ENCODE measurements around the gene ATG2A. TPM values are rescaled to one million over a fixed set of nuclear protein-coding genes. Genes with fewer than 3 reads are reported as not detected.
"Not testable (repeated sequence)": the region's sequence is repeated elsewhere in the genome, so short reads cannot be mapped to it uniquely, and the experiment has no call there.

Gene ATG2A
- total RNA-seq, 1 donor from 2014 or later = 11.5 TPM

- ATAC-seq (ENCODE audit: poor library complexity) (no peak), DNase-seq (no peak)
- intact Hi-C loops (cut with DNase I) = no loop called here
These were observed 65.1 kb downstream of the ATG2A start for GRCh38 chr11:64851831-64852351.

- no peak for ATAC-seq (ENCODE audit: poor library complexity)
- intact Hi-C loops (cut with DNase I) = no loop called here
- DNase-seq = no peak
These were observed 65.9 kb downstream of the ATG2A start for GRCh38 chr11:64850979-64851567.

- peak; percentile 73 for DNase-seq
- intact Hi-C loops (cut with DNase I) = loop anchor here (10.0 kb wide), 2 partner anchors 165 to 265 kb away; partner anchors contain the start of genes ARL2, TM7SF2 and ZNHIT2
- peak; percentile 25 for ATAC-seq (ENCODE audit: poor library complexity)
These were observed 67.2 kb downstream of the ATG2A start for GRCh38 chr11:64849598-64850356.

GRCh38 chr11:64848826-64849597 lies 68.0 kb downstream of the ATG2A start:
- intact Hi-C loops (cut with DNase I) = loop anchor here (10.0 kb wide), 2 partner anchors 166 to 266 kb away; partner anchors contain the start of genes ARL2, TM7SF2 and ZNHIT2
- ATAC-seq (ENCODE audit: poor library complexity) (no peak), DNase-seq (no peak)

GRCh38 chr11:64848214-64848825 lies 68.7 kb downstream of the ATG2A start:
- DNase-seq = no peak
- no peak for ATAC-seq (ENCODE audit: poor library complexity)
- intact Hi-C loops (cut with DNase I) = loop anchor here (10.0 kb wide), 2 partner anchors 166 to 266 kb away; partner anchors contain the start of genes ARL2, TM7SF2 and ZNHIT2

- DNase-seq (peak; percentile 94), ATAC-seq (ENCODE audit: poor library complexity) (peak; percentile 92)
- intact Hi-C loops (cut with DNase I) = loop anchor here (1.0 to 10.0 kb wide), 3 partner anchors 47 to 268 kb away; partner anchors contain the start of genes ARL2, TM7SF2 and ZNHIT2
These were observed 69.9 kb downstream of the ATG2A start for GRCh38 chr11:64846998-64847666.

- intact Hi-C loops (cut with DNase I) = loop anchor here (10.0 kb wide), 2 partner anchors 169 to 269 kb away; partner anchors contain the start of genes ARL2, TM7SF2 and ZNHIT2
- DNase-seq; ATAC-seq (ENCODE audit: poor library complexity): not testable (repeated sequence)
These were observed 71.3 kb downstream of the ATG2A start for GRCh38 chr11:64845776-64846129.

GRCh38 chr11:64845129-64845775 lies 71.8 kb downstream of the ATG2A start:
- intact Hi-C loops (cut with DNase I) = loop anchor here (10.0 kb wide), 2 partner anchors 170 to 270 kb away; partner anchors contain the start of genes ARL2, TM7SF2 and ZNHIT2
- no peak for ATAC-seq (ENCODE audit: poor library complexity)
- DNase-seq = no peak

Small RNA genes lying within 50 kb of the gene (microRNA-seq; reads per million reads assigned to microRNA genes)
- gene MIR6749 = not detected
- not detected for gene MIR6750

Other genes starting within 250 kb of the ATG2A start
- gene NRXN2, start 194.0 kb downstream of the ATG2A start, total RNA-seq = 0.86 TPM
- 38.4 TPM for gene RASGRP2, start 173.1 kb downstream of the ATG2A start, total RNA-seq
- gene PYGM, start 157.2 kb downstream of the ATG2A start, total RNA-seq = 183 TPM
- gene SF1, start 138.7 kb downstream of the ATG2A start, total RNA-seq = 182 TPM
- gene MAP4K2, start 114.0 kb downstream of the ATG2A start, total RNA-seq = 7.7 TPM
- 8.6 TPM for gene MEN1, start 106.7 kb downstream of the ATG2A start, total RNA-seq
- gene CDC42BPG, start 72.6 kb downstream of the ATG2A start, total RNA-seq = 0.35 TPM
- 47.4 TPM for gene EHD1, start 38.6 kb downstream of the ATG2A start, total RNA-seq
- gene PPP2R5B, start 7.5 kb upstream of the ATG2A start, total RNA-seq = 20.6 TPM
- not detected for gene GPHA2, start 18.7 kb upstream of the ATG2A start, total RNA-seq
- not detected for gene MAJIN, start 54.9 kb upstream of the ATG2A start, total RNA-seq
- gene BATF2, start 79.8 kb upstream of the ATG2A start, total RNA-seq = 2.0 TPM
- 126 TPM for gene ARL2, start 97.0 kb upstream of the ATG2A start, total RNA-seq
- 18.0 TPM for gene SNX15, start 110.2 kb upstream of the ATG2A start, total RNA-seq
- 7.8 TPM for gene SAC3D1, start 124.0 kb upstream of the ATG2A start, total RNA-seq
- gene NAALADL1, start 141.3 kb upstream of the ATG2A start, total RNA-seq = 3.1 TPM
- gene CDCA5, start 166.8 kb upstream of the ATG2A start, total RNA-seq = 1.4 TPM
- gene ZFPL1, start 167.0 kb upstream of the ATG2A start, total RNA-seq = 19.9 TPM
- 88.1 TPM for gene VPS51, start 179.0 kb upstream of the ATG2A start, total RNA-seq
- 72.4 TPM for gene TM7SF2, start 194.7 kb upstream of the ATG2A start, total RNA-seq
- gene ZNHIT2, start 200.5 kb upstream of the ATG2A start, total RNA-seq = 5.7 TPM
- 666 TPM for gene FAU, start 204.9 kb upstream of the ATG2A start, total RNA-seq
- 33.5 TPM for gene MRPL49, start 205.1 kb upstream of the ATG2A start, total RNA-seq
- 29.9 TPM for gene SYVN1, start 217.3 kb upstream of the ATG2A start, total RNA-seq

All from Right ventricle myocardium superior (tissue), 1 donor.